8988T (cell line): ENCODE results near the gene ERBB4.
"Not testable (repeated sequence)": the region's sequence is repeated elsewhere in the genome, so short reads cannot be mapped to it uniquely, and the experiment has no call there.

ENCODE experiments used
- DNase-seq: peaks from one replicate; pipeline ENCODE4 v3.0.0; 2011

Gene ERBB4

GRCh38 chr2:212284166-212284565, 254.4 kb downstream of the ERBB4 start:
- DNase-seq = no peak

DNA sequence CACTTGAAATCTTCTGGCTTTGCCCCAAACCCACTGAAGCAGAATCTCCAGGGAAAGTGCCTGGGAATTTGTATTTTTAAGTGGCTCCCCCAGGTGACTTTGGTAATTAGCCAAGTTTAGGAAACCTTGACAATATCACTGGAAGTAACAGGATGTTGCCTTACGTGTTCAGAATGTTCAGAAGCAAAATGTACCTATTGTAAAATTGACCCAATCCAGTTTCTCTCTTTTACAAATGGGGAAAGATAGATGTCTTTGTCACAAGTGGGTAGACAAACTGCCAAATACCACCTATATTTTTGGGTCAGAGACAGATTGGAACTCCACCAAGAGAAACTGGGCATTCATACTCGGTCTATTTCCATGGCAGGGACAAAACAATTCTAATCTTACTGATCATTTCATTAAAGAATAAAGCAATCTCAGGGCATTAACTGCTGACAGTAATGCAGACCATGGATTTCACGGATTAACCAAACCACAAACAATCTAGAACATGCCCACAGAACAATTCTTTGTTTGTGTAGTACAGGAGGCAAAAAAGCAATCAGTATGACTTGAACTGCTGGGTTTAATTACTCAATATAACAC, 255.8 kb downstream of the ERBB4 start:
- no peak for DNase-seq

DNA sequence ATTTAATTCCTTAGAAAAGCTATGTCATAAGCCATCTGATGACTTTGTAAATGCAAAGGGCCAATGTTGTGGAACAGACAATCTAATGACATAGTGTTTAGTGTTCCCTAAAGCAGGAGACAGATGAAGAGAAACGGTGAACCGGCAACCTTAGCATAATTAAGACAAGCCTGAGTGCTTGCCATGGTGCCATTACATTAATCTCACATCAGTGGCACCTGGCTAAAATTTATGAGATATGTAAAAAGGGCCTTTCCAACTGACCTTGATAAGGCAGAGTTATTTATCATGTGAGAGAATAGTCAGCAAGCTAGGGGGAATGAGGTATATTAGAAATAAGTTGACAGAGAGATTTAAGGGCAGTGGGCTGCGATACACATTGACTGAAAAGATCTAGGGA, 261.8 kb downstream of the ERBB4 start:
- DNase-seq = no peak

DNA sequence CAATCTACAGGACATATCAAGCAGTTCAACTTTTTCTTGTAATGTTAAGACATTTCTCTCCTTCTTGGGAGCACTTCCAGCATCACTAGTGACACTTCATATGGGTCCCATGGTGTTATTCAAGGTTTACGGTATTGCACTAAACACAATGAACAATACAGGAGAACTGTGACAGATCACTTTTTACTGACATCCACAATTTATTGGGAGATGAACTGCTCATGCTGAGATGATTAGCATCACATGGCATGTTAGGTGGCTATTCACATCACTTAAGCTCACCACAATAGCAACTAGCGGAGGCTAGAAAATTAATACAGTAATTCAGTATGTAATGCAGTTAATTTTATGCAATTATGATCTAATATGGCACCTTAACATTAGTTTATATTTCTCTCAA, 264.4 kb downstream of the ERBB4 start:
- DNase-seq = no peak

DNA sequence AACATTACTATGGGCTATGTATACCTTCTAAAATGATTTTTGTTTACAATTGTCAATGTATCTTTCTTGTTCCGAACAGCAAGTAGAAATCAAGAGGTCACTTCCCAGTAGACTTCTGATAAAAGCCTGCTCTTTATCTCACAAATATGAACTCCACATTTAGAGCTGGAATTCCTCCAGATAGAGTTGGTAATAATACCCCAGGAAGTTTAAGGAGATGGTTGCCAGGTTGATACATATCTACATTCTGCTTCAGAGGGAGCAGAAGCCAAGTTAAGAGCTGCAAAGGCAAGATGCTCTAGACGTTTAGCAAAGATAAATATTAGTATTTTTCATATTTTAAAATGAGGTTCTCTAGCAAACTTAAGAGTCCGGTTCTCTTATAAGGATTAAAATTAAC, 267.0 kb downstream of the ERBB4 start:
- DNase-seq = no peak

- no peak for DNase-seq
Observed at GRCh38 chr2:212269005-212269404, 269.6 kb downstream of the ERBB4 start.

DNA sequence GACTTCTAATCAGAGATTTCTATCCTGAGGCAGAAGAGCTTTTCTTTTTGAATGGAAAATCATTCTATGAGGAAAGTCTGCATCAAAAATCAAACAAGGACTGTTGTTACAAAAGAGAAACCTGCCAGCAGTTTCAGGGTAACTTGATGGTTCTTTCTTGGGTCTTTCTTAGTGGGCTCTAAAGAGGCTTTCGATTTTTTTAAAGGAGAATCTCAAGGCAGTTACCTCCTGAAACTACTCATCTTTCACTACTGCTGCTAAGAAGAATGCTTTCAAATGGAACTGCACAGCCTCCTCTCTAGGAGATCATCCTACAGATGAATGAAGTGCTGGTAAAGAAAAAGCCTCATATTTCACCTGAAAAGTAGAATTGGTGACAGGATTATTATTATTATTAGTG, 272.3 kb downstream of the ERBB4 start:
- no peak for DNase-seq

DNA sequence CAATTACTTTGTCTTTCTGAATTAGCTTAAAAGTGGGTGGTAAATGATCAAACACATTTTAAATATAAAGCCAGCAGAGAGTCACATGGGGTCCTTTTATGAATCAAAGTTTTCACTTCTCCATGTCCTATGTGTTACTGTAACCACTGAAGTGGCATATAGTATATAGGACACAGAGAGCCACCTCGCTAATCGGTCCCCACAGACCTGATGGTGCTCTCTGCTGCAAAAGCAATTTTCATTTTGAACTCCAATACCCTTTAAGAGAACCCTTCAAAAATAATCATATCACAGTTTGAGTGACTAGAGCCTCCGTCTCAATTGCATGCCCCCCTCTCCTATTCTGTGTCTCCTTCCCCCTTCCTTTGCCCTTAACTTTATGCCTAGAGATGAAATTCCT, 272.8 kb downstream of the ERBB4 start:
- DNase-seq = no peak

DNA sequence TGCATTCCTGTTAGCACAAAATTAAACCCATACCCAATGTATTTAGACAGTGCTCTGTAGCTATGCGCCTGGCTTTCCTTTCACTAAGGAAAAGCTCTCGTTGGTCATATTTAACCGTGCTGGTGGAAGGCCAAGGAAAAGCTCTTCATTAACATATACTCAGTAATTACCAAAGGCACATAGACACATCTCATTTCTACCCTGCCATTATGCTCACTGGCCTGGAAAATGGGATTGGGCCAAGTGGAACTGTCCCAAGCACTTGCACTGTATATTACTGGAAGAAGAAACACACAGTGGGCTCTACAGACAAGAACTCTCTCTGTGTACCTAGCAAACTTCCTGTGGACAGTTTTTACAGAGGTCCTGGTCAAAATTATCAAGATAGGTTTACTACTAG, 274.4 kb downstream of the ERBB4 start:
- DNase-seq = no peak

DNA sequence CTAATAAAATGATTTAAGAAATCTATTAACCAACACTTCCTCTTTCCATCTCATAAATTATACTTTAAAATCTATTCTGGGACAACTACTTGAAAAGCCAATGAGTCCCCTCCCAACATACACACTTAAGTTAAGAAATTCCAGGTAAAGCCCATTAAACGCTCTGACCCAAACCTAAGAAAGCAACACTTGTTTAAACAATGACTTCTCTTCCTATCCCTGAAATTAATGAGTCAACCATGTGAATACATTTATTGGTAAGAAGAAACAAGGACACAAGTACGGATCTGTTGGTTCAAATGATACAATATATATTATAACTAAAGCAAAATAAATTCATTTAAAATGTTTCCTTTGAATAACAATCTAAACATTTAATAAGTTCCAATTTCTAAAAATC, 279.4 kb downstream of the ERBB4 start:
- no peak for DNase-seq

- no peak for DNase-seq
Observed at GRCh38 chr2:212254339-212254738, 284.3 kb downstream of the ERBB4 start.

GRCh38 chr2:212249451-212249850, 289.2 kb downstream of the ERBB4 start:
- no peak for DNase-seq

DNA sequence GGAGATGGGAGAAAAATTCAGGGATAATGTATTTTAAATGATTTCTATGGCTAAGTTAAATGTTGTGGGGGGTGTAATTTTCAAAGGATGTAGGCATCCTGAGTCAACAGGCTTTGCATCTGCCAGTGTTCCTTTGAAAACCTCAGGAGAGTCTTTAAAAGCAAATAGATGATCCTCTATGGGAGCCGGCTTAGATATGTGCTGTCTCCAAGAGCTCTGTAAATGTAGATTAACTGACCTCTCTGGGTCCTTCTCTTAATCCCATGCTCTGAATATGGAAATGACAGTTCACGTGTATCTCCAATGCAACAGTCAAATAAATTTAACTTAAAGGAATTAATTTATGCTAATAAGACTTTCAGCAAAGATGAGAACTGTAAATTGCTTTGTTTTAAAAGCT, 292.7 kb downstream of the ERBB4 start:
- DNase-seq = no peak

- DNase-seq = no peak
Observed at GRCh38 chr2:212242724-212243123, 295.9 kb downstream of the ERBB4 start.

- DNase-seq = not testable (repeated sequence)
Observed at GRCh38 chr2:212238152-212238551, 300.4 kb downstream of the ERBB4 start.

GRCh38 chr2:212237350-212238095, 301.1 kb downstream of the ERBB4 start:
- no peak for DNase-seq

DNA sequence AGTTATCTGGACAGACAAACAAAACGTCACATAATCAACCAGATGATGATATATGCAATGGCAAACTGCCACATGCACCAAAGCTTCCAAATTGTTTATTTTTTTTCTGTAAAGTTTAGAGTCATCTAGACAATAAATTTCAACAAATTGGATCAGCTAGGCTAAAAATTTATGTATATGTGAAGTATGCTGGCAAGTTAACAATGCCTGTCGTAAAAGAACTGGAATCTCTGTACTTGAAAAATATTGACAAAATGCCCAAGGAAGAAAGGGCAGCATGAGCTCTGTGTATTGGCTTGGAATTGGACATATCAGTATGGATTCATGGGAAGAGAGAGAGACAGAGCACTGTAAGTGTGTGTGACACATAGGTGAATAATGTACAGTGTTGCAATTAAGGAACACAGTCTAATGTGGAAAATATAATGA, 309.8 kb downstream of the ERBB4 start:
- no peak for DNase-seq

DNA sequence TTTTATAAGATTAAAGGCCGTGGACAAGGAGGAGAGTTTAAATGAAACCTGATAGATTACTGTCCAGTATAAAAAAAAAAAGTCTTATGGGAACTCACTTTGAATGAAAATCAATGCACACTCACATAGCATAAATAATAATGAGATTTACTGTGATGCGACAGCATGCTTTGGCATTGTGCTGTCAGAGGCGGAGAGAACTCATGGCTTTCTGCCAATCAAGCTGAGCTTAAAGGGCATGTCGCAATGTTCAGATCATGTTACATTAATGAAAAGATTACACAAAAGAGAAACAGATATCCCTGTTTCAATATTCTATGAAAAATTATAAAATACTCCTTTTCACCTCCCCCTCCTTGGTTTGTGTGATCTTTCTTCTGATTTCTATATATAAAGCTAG, 310.8 kb downstream of the ERBB4 start:
- DNase-seq = no peak

GRCh38 chr2:212226114-212226513, 312.5 kb downstream of the ERBB4 start:
- DNase-seq = no peak

GRCh38 chr2:212223696-212224095, 314.9 kb downstream of the ERBB4 start:
- DNase-seq = no peak

GRCh38 chr2:212213191-212213590, 325.4 kb downstream of the ERBB4 start:
- DNase-seq = no peak

DNA sequence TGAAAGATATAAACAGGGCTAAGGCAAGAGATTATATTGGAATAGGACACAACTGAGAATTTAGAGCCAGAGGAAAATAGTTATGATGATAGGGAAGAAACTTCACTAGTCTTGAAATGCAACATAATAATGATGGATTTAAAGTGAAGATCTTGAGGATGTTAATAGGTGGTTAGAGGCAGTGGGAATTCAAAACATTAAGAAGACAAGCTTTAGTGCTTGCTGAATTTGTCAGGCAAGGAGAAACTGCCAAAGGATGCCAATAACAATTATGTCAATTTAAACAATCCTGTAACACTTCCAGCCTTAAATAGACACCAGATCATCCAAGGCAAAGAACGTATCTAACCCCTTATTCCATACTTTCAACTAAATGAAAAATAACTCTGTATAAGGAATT, 330.1 kb downstream of the ERBB4 start:
- DNase-seq = no peak

DNA sequence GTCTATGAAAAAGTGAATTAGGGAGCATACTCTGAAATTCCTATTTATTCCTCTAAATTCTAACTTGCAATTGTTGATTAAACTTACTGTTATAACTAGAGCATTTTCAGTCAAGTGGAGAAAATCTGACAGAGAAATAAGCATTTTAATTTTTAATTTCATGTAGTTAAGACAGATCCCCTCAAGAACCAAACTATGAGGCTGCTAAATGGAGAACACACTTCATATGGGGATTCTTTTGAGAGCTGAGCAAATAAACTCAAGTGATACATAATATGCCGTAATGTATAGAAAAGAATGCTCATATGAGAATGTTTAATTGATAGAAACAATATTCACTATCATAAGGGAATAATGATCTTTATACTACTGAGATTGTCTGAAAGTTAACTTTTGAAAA, 340.8 kb downstream of the ERBB4 start:
- DNase-seq = no peak

GRCh38 chr2:212195626-212196025, 343.0 kb downstream of the ERBB4 start:
- DNase-seq = no peak

DNA sequence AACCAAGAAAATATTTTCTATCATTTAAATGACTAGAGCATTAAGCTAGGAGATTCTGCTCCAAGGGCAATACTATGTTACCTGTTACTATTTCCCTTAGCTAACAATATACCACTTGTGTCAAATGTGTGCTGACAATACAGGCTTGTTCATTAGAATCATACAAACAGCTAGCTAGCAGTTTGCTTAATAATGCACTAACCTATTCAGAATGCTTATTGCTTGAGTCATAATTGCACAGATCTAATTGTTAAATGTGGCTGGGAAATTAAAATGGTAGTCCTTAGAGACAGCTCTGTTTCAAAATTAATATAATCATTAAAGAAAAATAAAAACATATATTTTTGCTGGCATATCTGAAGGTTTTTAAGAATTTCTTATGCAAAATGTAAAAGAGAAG, 344.2 kb downstream of the ERBB4 start:
- no peak for DNase-seq
